Ovary (tissue), 3 donors: Measurements from ENCODE around the gene GSTM2.
"Not testable (repeated sequence)": the region's sequence is repeated elsewhere in the genome, so short reads cannot be mapped to it uniquely, and the experiment has no call there.

Experiments
- EP300 ChIP-seq: sonication (generic); formaldehyde crosslinking; IDR thresholded peaks from one replicate; pipeline ENCODE4 v1.6.1; 2017; ENCODE audit warnings: antibody characterized with exemption
- TF ChIP-seq, protein P1 (sequence below), 3 donors: fragments of 450-650 bp in 2 of 3; fragments of 200-600 bp in 1 of 3; IDR thresholded peaks; one replicate each; pipeline versions ENCODE4 v1.5.1 to v1.8.0; 2016 to 2022; ENCODE audit warnings: antibody characterized with exemption in 3 of 3, mild to moderate bottlenecking in 1 of 3
- donor health status: DM: no; HTN: no; CAD: no.

GRCh38 chr1:109709822-109710221 lies 42.0 kb downstream of the GSTM2 start:
- TF ChIP-seq EP300, result not testable (repeated sequence)
- TF ChIP-seq, protein P1, sequence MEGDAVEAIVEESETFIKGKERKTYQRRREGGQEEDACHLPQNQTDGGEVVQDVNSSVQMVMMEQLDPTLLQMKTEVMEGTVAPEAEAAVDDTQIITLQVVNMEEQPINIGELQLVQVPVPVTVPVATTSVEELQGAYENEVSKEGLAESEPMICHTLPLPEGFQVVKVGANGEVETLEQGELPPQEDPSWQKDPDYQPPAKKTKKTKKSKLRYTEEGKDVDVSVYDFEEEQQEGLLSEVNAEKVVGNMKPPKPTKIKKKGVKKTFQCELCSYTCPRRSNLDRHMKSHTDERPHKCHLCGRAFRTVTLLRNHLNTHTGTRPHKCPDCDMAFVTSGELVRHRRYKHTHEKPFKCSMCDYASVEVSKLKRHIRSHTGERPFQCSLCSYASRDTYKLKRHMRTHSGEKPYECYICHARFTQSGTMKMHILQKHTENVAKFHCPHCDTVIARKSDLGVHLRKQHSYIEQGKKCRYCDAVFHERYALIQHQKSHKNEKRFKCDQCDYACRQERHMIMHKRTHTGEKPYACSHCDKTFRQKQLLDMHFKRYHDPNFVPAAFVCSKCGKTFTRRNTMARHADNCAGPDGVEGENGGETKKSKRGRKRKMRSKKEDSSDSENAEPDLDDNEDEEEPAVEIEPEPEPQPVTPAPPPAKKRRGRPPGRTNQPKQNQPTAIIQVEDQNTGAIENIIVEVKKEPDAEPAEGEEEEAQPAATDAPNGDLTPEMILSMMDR (IDR thresholded peaks at IDR 0.05), result not testable (repeated sequence)
